GM18508 (cell line): ENCODE measurements around the gene COL23A1.
"Not testable (repeated sequence)": the region's sequence is repeated elsewhere in the genome, so short reads cannot be mapped to it uniquely, and the experiment has no call there.

ENCODE experiments used
- ATAC-seq: cut with Tn5 transposase; IDR thresholded peaks from one replicate; pipeline ENCODE4 v1.9.1; 2021; ENCODE audit warnings: moderate number of reproducible peaks; ENCODE audit not compliant: insufficient read depth, unreplicated experiment

The COL23A1 gene

GRCh38 chr5:178373711-178374110, 216.5 kb downstream of the COL23A1 start:
- ATAC-seq: no peak

- ATAC-seq: no peak
Observed at GRCh38 chr5:178372142-178372571, 218.0 kb downstream of the COL23A1 start.

GRCh38 chr5:178371362-178372111, 218.7 kb downstream of the COL23A1 start:
- ATAC-seq: no peak

- ATAC-seq: no peak
Observed at GRCh38 chr5:178370102-178370501, 220.1 kb downstream of the COL23A1 start.

GRCh38 chr5:178369469-178369868, 220.7 kb downstream of the COL23A1 start:
- not testable (repeated sequence) for ATAC-seq

GRCh38 chr5:178368716-178369300, 221.4 kb downstream of the COL23A1 start:
- no peak for ATAC-seq

GRCh38 chr5:178368274-178368673, 221.9 kb downstream of the COL23A1 start:
- ATAC-seq: no peak

- ATAC-seq: no peak
Observed at GRCh38 chr5:178367736-178368120, 222.5 kb downstream of the COL23A1 start.

- no peak for ATAC-seq
Observed at GRCh38 chr5:178366998-178367735, 223.0 kb downstream of the COL23A1 start.

- no peak for ATAC-seq
Observed at GRCh38 chr5:178365501-178366440, 224.4 kb downstream of the COL23A1 start.

- no peak for ATAC-seq
Observed at GRCh38 chr5:178364326-178364675, 225.9 kb downstream of the COL23A1 start.

- ATAC-seq: no peak
Observed at GRCh38 chr5:178363501-178364325, 226.5 kb downstream of the COL23A1 start.

GRCh38 chr5:178361657-178362445, 228.3 kb downstream of the COL23A1 start:
- no peak for ATAC-seq

- no peak for ATAC-seq
Observed at GRCh38 chr5:178360926-178361235, 229.3 kb downstream of the COL23A1 start.

GRCh38 chr5:178360222-178360925, 229.8 kb downstream of the COL23A1 start:
- ATAC-seq: no peak

- ATAC-seq: no peak
Observed at GRCh38 chr5:178359738-178360137, 230.5 kb downstream of the COL23A1 start.

GRCh38 chr5:178357678-178358077, 232.5 kb downstream of the COL23A1 start:
- ATAC-seq: no peak

- no peak for ATAC-seq
Observed at GRCh38 chr5:178357121-178357521, 233.1 kb downstream of the COL23A1 start.
